Activated naive CD8-positive, alpha-beta T cell treated with anti-CD3 and anti-CD28 coated beads, Interleukin-2, amount 10 ng/mL, durations not matched to agents 7 days and 5 days (primary cell): ENCODE measurements around the gene ITGA1. TPM values are rescaled to one million over a fixed set of nuclear protein-coding genes. Genes with fewer than 3 reads are reported as not detected.

Experiments
- ATAC-seq: fragments of 150-1000 bp; cut with Tn5 transposase; one replicate; pipeline ENCODE4 v1.10.0; 2021; ENCODE audit warnings: low read depth, moderate library complexity
- POLR2A ChIA-PET: fragments of 350-600 bp; sonication (Branson Sonifier 250); formaldehyde crosslinking; loops from one replicate; lab custom pipeline; 2021; ENCODE audit warnings: antibody characterized with exemption; lab: Charles Lee
- DNase-seq: peaks from one replicate; pipeline ENCODE4 v3.0.0; 2021
- H3K27ac Mint-ChIP-seq: one replicate; pipeline ENCODE4 v1.8.0; 2022; ENCODE audit warnings: mild to moderate bottlenecking, mixed read lengths
- H3K27me3 Mint-ChIP-seq: one replicate; pipeline ENCODE4 v1.8.0; 2022; ENCODE audit warnings: mild to moderate bottlenecking, moderate library complexity, mixed read lengths
- H3K36me3 Mint-ChIP-seq: one replicate; pipeline ENCODE4 v1.8.0; 2021; ENCODE audit warnings: mild to moderate bottlenecking, mixed read lengths
- H3K4me1 Mint-ChIP-seq: one replicate; pipeline ENCODE4 v1.8.0; 2021; ENCODE audit warnings: mixed read lengths
- H3K4me3 Mint-ChIP-seq: one replicate; pipeline ENCODE4 v1.8.0; 2022; ENCODE audit warnings: mild to moderate bottlenecking, moderate library complexity, mixed read lengths
- H3K9me3 Mint-ChIP-seq: one replicate; pipeline ENCODE4 v1.8.0; 2021; ENCODE audit warnings: mixed read lengths
- total RNA-seq, 2 experiments: library from RNA; stranded (reverse); gene quantifications; one replicate each; pipeline ENCODE4 v1.2.3, GENCODE V29; 2021

ITGA1 gene
- total RNA-seq, 2 experiments from 2014 or later: 21.7 to 23.6 TPM

DNA sequence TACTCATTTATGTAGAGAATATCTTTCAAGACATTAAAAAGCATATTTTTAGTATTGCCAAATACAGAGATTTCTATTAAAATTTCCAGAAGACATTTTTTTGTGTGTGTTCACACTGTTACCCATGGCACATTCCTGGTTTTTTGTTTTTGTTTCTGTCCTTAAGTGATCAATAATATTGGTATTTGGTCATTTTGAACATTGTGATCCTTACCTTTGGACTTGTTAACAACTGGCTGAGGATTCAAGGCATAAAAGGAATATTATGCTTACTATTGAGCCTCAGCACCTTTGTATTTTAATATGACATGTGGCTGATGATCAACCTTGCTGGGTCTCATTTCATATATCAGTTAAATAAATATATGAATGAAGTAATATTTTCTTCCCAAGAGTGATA is 41.9 kb downstream of the ITGA1 start:
- ATAC-seq: no peak
- H3K27ac Mint-ChIP-seq: no peak overlapping the region
- POLR2A ChIA-PET: no interaction called here

DNA sequence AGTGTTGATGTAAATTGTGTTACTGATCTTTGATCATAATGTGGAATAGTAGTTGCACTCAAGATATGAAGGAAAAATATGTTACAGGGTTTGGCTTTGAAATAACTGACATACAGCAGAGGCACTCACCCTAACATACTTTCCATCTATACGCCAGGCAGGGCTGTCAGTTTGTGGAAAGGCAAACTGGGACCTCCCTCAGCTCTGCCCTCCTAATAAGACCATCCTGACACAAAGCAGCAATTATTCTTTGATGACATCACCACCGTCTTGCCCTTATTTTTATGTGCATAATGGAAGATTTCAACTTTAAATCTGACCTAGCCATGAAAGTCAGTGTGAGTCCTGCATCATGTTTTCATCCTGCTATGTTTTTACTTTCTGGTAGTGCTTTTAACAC is 42.9 kb downstream of the ITGA1 start:
- DNase-seq (no peak), ATAC-seq (no peak)
- Mint-ChIP-seq H3K4me3 (no peak overlapping the region), H3K36me3 (peaks cover 4% of the 10 kb centered on the region), H3K9me3 (peaks cover 4% of the 10 kb centered on the region), H3K4me1 (peaks cover 7% of the 10 kb centered on the region), H3K27me3 (no peaks in the 10 kb centered on the region), H3K27ac (no peak overlapping the region)
- POLR2A ChIA-PET: no interaction called here

More for the DNA sequence above, 41.9 kb downstream of the ITGA1 start:
- H3K9me3 Mint-ChIP-seq: peaks cover 4% of the 10 kb centered on the region
- peaks cover 7% of the 10 kb centered on the region for H3K4me1 Mint-ChIP-seq
- peaks cover 4% of the 10 kb centered on the region for H3K36me3 Mint-ChIP-seq
- no peaks in the 10 kb centered on the region for H3K27me3 Mint-ChIP-seq
- H3K4me3 Mint-ChIP-seq: no peak overlapping the region
- DNase-seq: no peak

DNA sequence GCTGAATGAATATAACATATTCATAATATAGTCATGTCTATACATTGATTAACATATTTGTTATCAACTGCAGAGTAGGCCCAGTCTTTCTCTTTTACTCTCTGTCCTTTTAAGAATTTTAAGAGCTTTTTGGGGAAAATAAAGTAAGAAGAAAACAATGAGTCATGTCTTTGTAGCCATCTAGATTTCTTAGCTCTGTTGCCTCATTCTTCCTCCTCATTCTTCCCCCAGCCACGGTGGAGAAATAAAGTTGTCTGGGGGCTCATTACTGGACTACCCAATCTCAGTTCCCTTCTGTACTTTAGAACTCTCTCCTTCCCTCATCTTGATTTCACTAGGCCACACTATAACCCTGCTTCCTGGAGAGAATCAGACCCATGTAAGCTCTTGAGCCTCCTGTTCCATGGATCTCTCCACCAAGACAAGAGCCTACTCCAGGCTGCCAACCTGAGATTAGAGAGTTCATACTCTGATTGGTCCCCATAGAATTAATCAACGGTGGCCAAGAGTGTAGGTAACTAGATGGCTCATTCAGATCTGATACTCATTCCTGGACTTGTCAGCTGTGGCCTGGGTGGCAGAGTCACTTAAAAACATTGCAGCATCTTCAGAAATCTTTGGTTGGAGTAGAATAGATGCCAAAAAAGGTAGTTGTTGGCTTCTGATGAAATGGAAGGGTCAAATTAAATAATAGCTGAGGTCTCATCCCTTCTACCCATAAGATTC is 44.2 kb downstream of the ITGA1 start:
- Mint-ChIP-seq H3K4me3 (no peak overlapping the region), H3K4me1 (peaks cover 3% of the 10 kb centered on the region), H3K27ac (no peak overlapping the region), H3K27me3 (no peaks in the 10 kb centered on the region), H3K36me3 (peaks cover 4% of the 10 kb centered on the region), H3K9me3 (peaks cover 4% of the 10 kb centered on the region)
- DNase-seq: no peak
- no peak for ATAC-seq
- POLR2A ChIA-PET: no interaction called here

DNA sequence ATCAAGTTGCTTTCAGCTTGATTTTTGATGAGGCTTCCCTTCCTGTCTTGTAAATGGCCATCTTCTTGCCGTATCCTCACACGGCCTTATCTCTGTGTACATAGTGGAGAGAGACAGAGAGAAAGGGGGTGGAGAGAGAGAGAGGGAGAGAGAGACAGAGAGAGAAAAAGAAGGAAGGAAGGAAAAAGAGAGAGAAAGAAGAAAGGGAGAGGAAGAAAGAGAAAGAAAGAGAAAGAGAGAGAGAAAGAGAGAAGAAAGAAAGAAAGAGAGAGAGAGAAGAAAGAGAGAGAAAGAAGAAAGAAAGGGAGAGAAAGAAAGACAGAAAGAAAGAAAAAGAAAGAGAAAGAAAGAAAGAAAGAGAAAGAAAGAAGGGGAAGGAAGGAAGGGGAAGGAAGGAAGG is 46.6 kb downstream of the ITGA1 start:
- H3K36me3 Mint-ChIP-seq: no peaks in the 10 kb centered on the region
- no peaks in the 10 kb centered on the region for H3K9me3 Mint-ChIP-seq
- no peaks in the 10 kb centered on the region for H3K4me1 Mint-ChIP-seq
- H3K27me3 Mint-ChIP-seq: no peaks in the 10 kb centered on the region
- POLR2A ChIA-PET: no interaction called here
- DNase-seq (no peak), ATAC-seq (no peak)
- no peak overlapping the region for H3K4me3 Mint-ChIP-seq
- H3K27ac Mint-ChIP-seq: no peak overlapping the region

DNA sequence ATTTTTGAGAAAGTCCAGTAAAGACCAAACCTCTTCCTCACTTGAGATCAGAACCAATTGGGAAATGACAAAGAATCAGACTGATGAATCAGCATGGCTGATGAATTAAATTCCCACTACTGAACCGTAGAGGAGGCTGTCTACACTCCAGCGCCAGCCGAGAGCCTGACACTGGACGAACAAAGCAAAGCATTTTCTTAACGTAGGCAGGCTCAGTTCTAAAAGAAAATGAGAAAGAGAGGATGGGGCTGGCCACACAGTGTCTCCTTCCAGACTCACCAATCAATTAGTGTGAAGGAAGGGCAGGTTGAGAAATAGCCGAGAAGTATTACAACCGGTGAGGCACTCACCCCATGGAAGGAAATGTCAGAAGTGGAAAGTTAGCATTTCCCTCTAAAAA is 49.4 kb downstream of the ITGA1 start:
- Mint-ChIP-seq H3K27me3 (no peaks in the 10 kb centered on the region), H3K9me3 (no peaks in the 10 kb centered on the region), H3K4me1 (no peaks in the 10 kb centered on the region), H3K36me3 (no peaks in the 10 kb centered on the region), H3K27ac (no peak overlapping the region), H3K4me3 (no peak overlapping the region)
- no peak for ATAC-seq
- DNase-seq: no peak
- POLR2A ChIA-PET: no interaction called here

DNA sequence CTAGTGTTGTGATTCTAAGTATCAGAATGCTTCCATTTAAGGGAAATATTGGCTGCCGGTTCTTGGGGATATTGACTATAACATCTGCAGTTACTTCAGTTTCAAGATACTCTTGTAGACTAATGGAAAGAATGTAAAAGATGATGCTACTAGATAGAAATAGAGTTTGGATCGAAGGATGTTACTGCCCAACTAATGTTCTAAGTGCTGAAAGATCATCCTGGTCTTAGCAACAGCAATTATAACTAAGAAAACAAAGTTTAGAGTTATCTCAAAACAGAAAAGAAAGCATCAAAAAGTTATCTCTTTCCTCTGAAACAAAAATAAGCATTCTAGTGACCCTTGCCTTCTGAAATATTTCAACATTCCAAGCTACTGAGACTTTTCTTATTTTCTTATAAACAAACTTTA is 49.9 kb downstream of the ITGA1 start:
- no peak overlapping the region for H3K27ac Mint-ChIP-seq
- H3K27me3 Mint-ChIP-seq: no peaks in the 10 kb centered on the region

DNA sequence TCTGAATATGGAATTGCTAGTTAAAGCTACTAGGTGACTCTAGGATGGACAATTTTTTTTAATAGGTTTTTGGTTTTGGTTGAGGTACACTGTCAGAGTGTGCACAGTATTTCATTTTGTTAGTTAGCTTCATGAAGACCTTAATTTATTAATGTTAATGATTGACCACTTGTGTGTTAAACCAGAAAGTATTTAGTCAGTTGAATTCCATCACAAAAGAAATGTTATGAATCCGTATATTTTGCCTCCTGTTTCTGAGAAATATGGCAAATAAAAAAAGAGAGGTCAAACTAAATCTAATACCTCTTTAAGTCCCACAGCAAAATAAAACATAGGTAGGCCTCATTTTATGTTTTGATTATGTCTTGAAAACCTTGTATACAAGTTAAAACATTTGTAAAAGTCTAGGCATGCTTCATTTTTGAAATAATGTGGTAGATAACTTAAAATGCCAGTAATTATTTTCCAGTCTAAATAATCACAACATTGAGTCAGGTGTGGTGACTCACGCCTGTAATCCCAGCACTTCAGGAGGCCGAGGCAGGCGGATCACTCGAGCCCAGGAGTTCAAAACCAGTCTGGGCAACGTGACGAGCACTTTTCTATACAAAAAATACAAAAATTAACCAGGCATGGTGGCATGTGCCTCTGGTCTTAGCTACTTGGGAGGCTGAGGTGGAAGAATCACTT is 50.8 kb downstream of the ITGA1 start:
- POLR2A ChIA-PET: no interaction called here

More for the DNA sequence above, 49.9 kb downstream of the ITGA1 start:
- no peaks in the 10 kb centered on the region for H3K36me3 Mint-ChIP-seq
- POLR2A ChIA-PET: no interaction called here
- no peak for DNase-seq
- H3K4me3 Mint-ChIP-seq: no peak overlapping the region
- no peaks in the 10 kb centered on the region for H3K9me3 Mint-ChIP-seq
- no peaks in the 10 kb centered on the region for H3K4me1 Mint-ChIP-seq
- ATAC-seq: no peak

DNA sequence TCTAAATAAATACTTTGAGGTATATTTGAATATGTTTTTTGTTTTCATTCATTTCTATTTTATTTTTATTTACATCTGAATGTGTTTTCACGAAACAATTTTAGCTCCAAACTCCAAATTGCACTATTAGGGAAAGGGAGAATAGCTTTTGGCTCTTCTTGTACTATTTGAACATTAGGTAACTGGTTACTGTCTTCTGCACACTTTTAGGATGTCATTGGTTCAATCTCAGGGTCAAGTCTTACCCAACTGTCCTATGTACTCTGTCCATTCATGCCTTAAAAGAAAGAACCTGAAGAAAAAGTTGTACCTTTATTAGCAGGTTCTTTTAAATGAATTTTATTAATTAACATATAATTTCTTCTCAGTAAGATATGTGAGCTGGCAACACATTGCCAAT is 51.6 kb downstream of the ITGA1 start:
- H3K4me3 Mint-ChIP-seq: no peak overlapping the region
- no peaks in the 10 kb centered on the region for H3K27me3 Mint-ChIP-seq
- POLR2A ChIA-PET: no interaction called here
- no peaks in the 10 kb centered on the region for H3K36me3 Mint-ChIP-seq
- DNase-seq (no peak), ATAC-seq (no peak)
- H3K4me1 Mint-ChIP-seq: no peaks in the 10 kb centered on the region
- no peaks in the 10 kb centered on the region for H3K9me3 Mint-ChIP-seq
- H3K27ac Mint-ChIP-seq: no peak overlapping the region

More for the DNA sequence above, 50.8 kb downstream of the ITGA1 start:
- Mint-ChIP-seq H3K9me3 (no peaks in the 10 kb centered on the region), H3K27me3 (no peaks in the 10 kb centered on the region), H3K27ac (no peak overlapping the region), H3K36me3 (no peaks in the 10 kb centered on the region), H3K4me3 (no peak overlapping the region), H3K4me1 (no peaks in the 10 kb centered on the region)
- DNase-seq (no peak), ATAC-seq (no peak)

DNA sequence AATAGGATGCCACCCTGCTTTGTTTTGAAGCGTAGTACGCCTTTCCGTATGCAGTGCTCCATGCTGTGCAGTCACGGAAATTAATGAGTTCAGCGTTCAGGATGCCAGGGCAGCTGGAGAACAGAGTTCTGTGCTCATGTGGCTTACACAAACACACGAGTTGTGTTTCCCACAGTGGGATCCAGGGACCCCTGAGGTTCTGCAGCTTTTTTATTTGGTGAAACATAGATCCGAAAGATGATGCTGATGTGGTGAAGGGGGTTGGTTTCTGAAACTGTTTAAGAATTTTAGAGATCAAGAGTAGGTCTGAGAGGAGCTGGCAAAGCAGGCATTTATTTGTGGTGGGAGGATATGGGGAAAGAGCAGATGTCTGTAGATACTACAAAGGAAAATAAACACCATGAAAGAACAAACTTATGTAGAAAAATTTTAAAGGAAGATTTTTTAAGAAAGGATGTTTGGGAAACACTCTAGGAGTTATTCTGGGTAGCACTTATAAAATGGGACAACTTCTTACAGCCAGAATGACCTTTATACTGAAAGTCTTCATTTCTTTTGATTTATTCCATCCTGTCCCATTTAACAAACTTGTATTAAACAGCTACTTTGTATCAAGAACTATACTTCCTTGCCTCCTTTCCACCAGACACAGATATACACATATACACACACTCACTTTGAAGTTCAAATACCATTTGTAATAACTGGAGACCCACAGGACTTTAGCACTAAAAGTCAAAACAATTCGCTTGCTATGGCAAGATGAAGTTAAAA is 52.7 kb downstream of the ITGA1 start:
- no peaks in the 10 kb centered on the region for H3K36me3 Mint-ChIP-seq
- POLR2A ChIA-PET: no interaction called here

DNA sequence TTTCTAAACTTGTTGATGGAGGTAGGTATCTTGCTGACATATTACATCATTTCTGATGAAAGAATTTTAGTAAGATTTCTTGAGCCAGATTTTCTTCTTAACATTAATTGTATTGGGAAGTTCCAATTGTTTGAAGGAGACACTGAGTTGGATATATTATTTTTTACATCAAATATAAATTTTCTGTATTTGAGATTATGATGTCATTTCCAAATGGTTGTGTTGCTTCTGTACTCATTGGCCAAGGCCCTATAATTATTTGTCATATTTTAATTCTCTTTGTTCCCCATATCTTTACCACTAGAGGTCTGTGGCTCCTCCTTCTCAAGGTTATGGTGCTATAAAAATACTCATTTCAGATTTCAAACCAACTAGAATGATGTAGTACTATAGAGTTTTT is 53.4 kb downstream of the ITGA1 start:
- peaks cover 2% of the 10 kb centered on the region for H3K4me1 Mint-ChIP-seq
- H3K4me3 Mint-ChIP-seq: no peak overlapping the region
- no peaks in the 10 kb centered on the region for H3K36me3 Mint-ChIP-seq
- H3K27ac Mint-ChIP-seq: no peak overlapping the region
- POLR2A ChIA-PET: no interaction called here
- H3K9me3 Mint-ChIP-seq: no peaks in the 10 kb centered on the region
- ATAC-seq: no peak
- no peaks in the 10 kb centered on the region for H3K27me3 Mint-ChIP-seq
- DNase-seq: no peak

More for the DNA sequence above, 52.7 kb downstream of the ITGA1 start:
- Mint-ChIP-seq H3K4me1 (peaks cover 2% of the 10 kb centered on the region), H3K27ac (no peak overlapping the region), H3K9me3 (no peaks in the 10 kb centered on the region), H3K4me3 (no peak overlapping the region), H3K27me3 (no peaks in the 10 kb centered on the region)
- ATAC-seq (no peak), DNase-seq (no peak)

DNA sequence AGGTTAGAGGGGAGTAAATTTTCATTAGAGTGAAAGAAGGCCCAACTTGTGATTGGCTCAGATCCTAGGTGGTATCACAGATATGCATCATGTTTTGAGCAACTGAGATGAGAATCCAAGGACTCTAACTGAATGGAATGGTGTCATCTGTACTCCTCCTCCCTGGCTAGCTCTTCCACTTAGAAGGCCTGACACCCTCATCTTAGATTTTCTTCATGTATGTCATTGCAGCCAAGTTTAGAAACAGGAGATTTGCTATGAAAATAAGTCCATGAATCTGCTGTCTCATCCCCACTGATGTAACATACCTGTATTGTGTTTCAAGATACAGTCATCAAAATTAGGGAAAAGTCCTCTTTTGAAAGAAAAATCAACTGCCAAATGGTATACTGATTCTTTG is 54.4 kb downstream of the ITGA1 start:
- H3K36me3 Mint-ChIP-seq: no peaks in the 10 kb centered on the region
- H3K27ac Mint-ChIP-seq: no peak overlapping the region
- no peak overlapping the region for H3K4me3 Mint-ChIP-seq
- ATAC-seq: no peak
- H3K4me1 Mint-ChIP-seq: peaks cover 5% of the 10 kb centered on the region
- POLR2A ChIA-PET: no interaction called here
- no peak for DNase-seq
- H3K9me3 Mint-ChIP-seq: peaks cover 2% of the 10 kb centered on the region
- H3K27me3 Mint-ChIP-seq: no peaks in the 10 kb centered on the region

DNA sequence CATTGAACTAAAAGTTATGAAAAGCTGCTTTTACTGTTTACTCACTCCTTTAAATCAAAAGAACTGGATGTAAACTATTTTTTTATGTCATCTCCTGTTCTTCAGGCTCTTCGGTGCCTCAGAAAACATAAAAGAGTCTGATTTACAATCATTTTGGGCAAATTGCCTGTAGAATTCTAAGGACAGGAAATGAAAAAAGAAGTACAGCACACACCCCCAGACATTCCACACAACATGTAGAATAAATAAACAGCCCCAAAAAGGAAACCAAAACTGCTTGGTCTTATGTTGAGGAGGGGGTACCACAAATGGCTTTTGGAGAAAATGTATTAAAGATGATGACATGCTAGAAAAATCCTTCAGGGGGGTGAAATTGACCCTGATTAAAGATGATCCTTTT is 57.2 kb downstream of the ITGA1 start:
- H3K27ac Mint-ChIP-seq: no peak overlapping the region

DNA sequence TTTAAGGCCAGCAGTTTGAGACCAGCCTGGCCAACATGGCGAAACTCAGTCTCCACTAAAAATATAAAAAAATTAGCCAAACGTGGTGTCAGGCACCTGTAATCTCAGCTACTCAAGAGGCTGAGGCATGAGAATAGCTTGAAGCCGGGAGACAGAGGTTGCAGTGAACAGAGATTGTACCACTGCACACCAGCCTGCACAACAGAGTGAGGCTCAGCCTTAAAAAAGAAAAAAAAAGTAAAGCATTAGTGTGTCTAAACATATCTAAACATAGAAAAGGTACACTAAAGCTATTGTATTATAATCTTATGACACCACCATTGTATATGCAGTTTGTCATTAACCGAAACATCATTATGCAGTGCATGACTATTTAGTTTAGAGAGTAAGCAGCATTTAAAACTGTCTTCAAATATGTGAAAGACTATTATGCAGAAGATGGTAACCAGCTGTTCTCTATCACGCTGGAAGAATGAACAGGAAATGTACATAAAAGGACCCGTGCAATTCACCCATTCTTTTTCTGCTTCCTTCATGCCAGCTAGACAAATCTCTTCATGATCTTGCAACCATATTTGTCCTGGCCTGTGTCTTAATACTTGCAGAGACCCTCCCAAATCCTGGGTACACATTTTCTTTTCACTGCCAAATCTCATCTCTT is 58.6 kb downstream of the ITGA1 start:
- Mint-ChIP-seq H3K27ac (no peak overlapping the region), H3K27me3 (no peaks in the 10 kb centered on the region), H3K4me3 (no peak overlapping the region), H3K9me3 (peaks cover 2% of the 10 kb centered on the region), H3K4me1 (peaks cover 5% of the 10 kb centered on the region), H3K36me3 (no peaks in the 10 kb centered on the region)
- ATAC-seq (no peak), DNase-seq (no peak)
- POLR2A ChIA-PET: no interaction called here

More for the DNA sequence above, 57.2 kb downstream of the ITGA1 start:
- peaks cover 5% of the 10 kb centered on the region for H3K4me1 Mint-ChIP-seq
- POLR2A ChIA-PET: no interaction called here
- H3K9me3 Mint-ChIP-seq: peaks cover 2% of the 10 kb centered on the region
- no peaks in the 10 kb centered on the region for H3K27me3 Mint-ChIP-seq
- H3K36me3 Mint-ChIP-seq: no peaks in the 10 kb centered on the region
- DNase-seq (no peak), ATAC-seq (no peak)
- H3K4me3 Mint-ChIP-seq: no peak overlapping the region
